BJ (cell line): ENCODE data around the gene P3H2. TPM values are rescaled to one million over a fixed set of nuclear protein-coding genes. Genes with fewer than 3 reads are reported as not detected.

Experiments used
- CTCF ChIA-PET: fragments of 350-600 bp; formaldehyde crosslinking; extraction: SDS; loops from one replicate; lab custom pipeline; 2021; ENCODE audit warnings: antibody characterized with exemption, inconsistent platforms; lab: Yijun Ruan, JAX
- POLR2A ChIA-PET: fragments of 300-600 bp; sonication (Branson Sonifier 250); formaldehyde crosslinking; extraction: SDS; loops from one replicate; lab custom pipeline; 2021; ENCODE audit warnings: antibody characterized with exemption; lab: Charles Lee
- DNase-seq: peaks from one replicate; pipeline ENCODE4 v3.0.0-alpha.2; 2011; ENCODE audit warnings: low read depth
- H3K27me3 ChIP-seq: 2 replicates; pipeline ENCODE4 v1.6.0; 2011; ENCODE audit warnings: low read length; ENCODE audit not compliant: control insufficient read depth, insufficient read depth
- H3K36me3 ChIP-seq: 2 replicates; pipeline ENCODE4 v1.5.1; 2011; ENCODE audit warnings: low read length; ENCODE audit not compliant: control insufficient read depth, insufficient read depth
- H3K4me3 ChIP-seq: 2 replicates; pipeline ENCODE4 v1.5.1; 2011; ENCODE audit warnings: low read depth, mild to moderate bottlenecking, control low read depth, low read length
- CTCF ChIP-seq: IDR thresholded peaks from 2 replicates; pipeline ENCODE4 v1.5.1; 2011; ENCODE audit warnings: low read depth, mild to moderate bottlenecking, control low read depth, inconsistent platforms, low read length, moderate library complexity; ENCODE audit not compliant: insufficient read depth
- polyA plus RNA-seq: library from polyadenylated mRNA; depleted of rRNA; stranded (reverse); fragments of >200 nt; gene quantifications from 2 replicates; pipeline ENCODE4 v1.2.3, GENCODE V29; 2011

Gene P3H2
- polyA plus RNA-seq, 1 experiment = 13.5 TPM

- ChIA-PET POLR2A (interaction anchor here (0.6 kb wide), 1 partner anchor 19 kb away, joined by 4 read pairs; no protein-coding TSS in a partner anchor), CTCF (interaction anchor here (0.8 to 3.1 kb wide), 10 partner anchors 11 to 190 kb away, joined by 3 to 11 read pairs (median 4); partner anchors contain the start of gene P3H2)
- DNase-seq = no peak
- no peak for TF ChIP-seq CTCF
- H3K4me3 ChIP-seq = no peak overlapping the region
- no peaks in the 10 kb centered on the region for H3K27me3 ChIP-seq
- no peaks in the 10 kb centered on the region for H3K36me3 ChIP-seq
Observed at GRCh38 chr3:190012784-190013183, 107.9 kb downstream of the P3H2 start.

- H3K4me3 ChIP-seq = no peak overlapping the region
- no peak for TF ChIP-seq CTCF
- H3K36me3 ChIP-seq = no peaks in the 10 kb centered on the region
- no peak for DNase-seq
- H3K27me3 ChIP-seq = no peaks in the 10 kb centered on the region
- CTCF ChIA-PET = interaction anchor here (0.6 to 3.1 kb wide), 12 partner anchors 11 to 190 kb away, joined by 3 to 11 read pairs (median 4); partner anchors contain the start of gene P3H2
- POLR2A ChIA-PET = interaction anchor here (0.6 kb wide), 1 partner anchor 173 kb away, joined by 13 read pairs; no protein-coding TSS in a partner anchor
Observed at GRCh38 chr3:190012314-190012782, 108.3 kb downstream of the P3H2 start.

- DNase-seq = no peak
- ChIA-PET POLR2A (no interaction called here), CTCF (interaction anchor here (1.5 kb wide), 1 partner anchor 158 kb away, joined by 3 read pairs; no protein-coding TSS in a partner anchor)
- Histone ChIP-seq H3K36me3 (no peaks in the 10 kb centered on the region), H3K27me3 (no peaks in the 10 kb centered on the region), H3K4me3 (no peak overlapping the region)
- no peak for TF ChIP-seq CTCF
Observed at GRCh38 chr3:190010486-190010885, 110.2 kb downstream of the P3H2 start.

GRCh38 chr3:190009614-190010013 lies 111.1 kb downstream of the P3H2 start:
- H3K36me3 ChIP-seq = no peaks in the 10 kb centered on the region
- H3K4me3 ChIP-seq = no peak overlapping the region
- H3K27me3 ChIP-seq = no peaks in the 10 kb centered on the region
- no peak for DNase-seq
- POLR2A ChIA-PET = no interaction called here
- CTCF ChIA-PET = interaction anchor here (2.4 kb wide), 1 partner anchor 42 kb away, joined by 6 read pairs; no protein-coding TSS in a partner anchor
- TF ChIP-seq CTCF = no peak

GRCh38 chr3:190008432-190008831 lies 112.3 kb downstream of the P3H2 start:
- H3K27me3 ChIP-seq = no peaks in the 10 kb centered on the region
- no peaks in the 10 kb centered on the region for H3K36me3 ChIP-seq
- no peak overlapping the region for H3K4me3 ChIP-seq
- ChIA-PET POLR2A (no interaction called here), CTCF (interaction anchor here (0.6 to 2.4 kb wide), 2 partner anchors 37 to 41 kb away, joined by 3 to 6 read pairs; no protein-coding TSS in a partner anchor)
- no peak for TF ChIP-seq CTCF
- no peak for DNase-seq
